Measurements from ENCODE around the gene PTPRM. TPM values are rescaled to one million over a fixed set of nuclear protein-coding genes. Genes with fewer than 3 reads are reported as not detected.

PTPRM gene
- total and polyA plus RNA-seq, 2 of the 4 experiments (the other 2 are of a cell fraction) = 28.3 to 51.2 TPM

- 60% methylated on average over 1 of the region's 4 CpGs; no CpG with 5 or more reads in 1 of the 2 experiments for WGBS, 2 experiments (ENCODE audit: extremely low coverage in 2 of 2, insufficient read length in 1 of 2)
These were observed 304.7 kb downstream of the PTPRM start for GRCh38 chr18:7871560-7872456.

More at GRCh38 chr18:7871560-7872456, 304.7 kb downstream of the PTPRM start:
- Histone ChIP-seq H3K79me1 (ENCODE audit: low read depth in 1 of 2, low read length in 2 of 2) (peaks cover 0 to 10% of the 10 kb centered on the region in 2 experiments; a peak in 1 of 4 replicates), H3K9me3 (ENCODE audit: control insufficient read depth, insufficient read depth, low read length) (no peaks in the 10 kb centered on the region; the same call in 1 of the 2 replicates), H3K4me3 (ENCODE audit: insufficient read depth, low read depth, low read length) (no peak overlapping the region), H3K56ac (ENCODE audit: extremely low read depth, insufficient read depth, low read length) (no peak overlapping the region), H2AK9ac (replicated peaks; ENCODE audit: low read depth, low read length, poor library complexity) (no peak overlapping the region), H3K27ac (ENCODE audit: insufficient read depth, low read length) (no peak overlapping the region), H3K27me3 (ENCODE audit: control insufficient read depth, insufficient read depth, low read length) (no peaks in the 10 kb centered on the region), H4K20me1 (ENCODE audit: insufficient read depth, low read length) (peaks cover 6% of the 10 kb centered on the region; the same call in 1 of the 2 replicates), H4K91ac (ENCODE audit: insufficient read depth, low read depth, low read length) (no peak overlapping the region), H3K4me2 (ENCODE audit: low read depth, low read length) (peak overlapping the region; percentile 63; the same call in 1 of the 2 replicates), H2BK120ac (ENCODE audit: low read depth, low read length) (no peak overlapping the region), H3K4me1 (ENCODE audit: control insufficient read depth, insufficient read depth, low read length) (peaks cover 7% of the 10 kb centered on the region), H3K18ac (ENCODE audit: low read depth, low read length) (no peak overlapping the region), H4K5ac (ENCODE audit: low read depth, low read length) (no peak overlapping the region), H3K36me3 (ENCODE audit: control insufficient read depth, insufficient read depth, low read length) (no peaks in the 10 kb centered on the region), H2BK20ac (ENCODE audit: low read depth, low read length) (no peak overlapping the region), H3K9me1 (ENCODE audit: insufficient read depth, low read length) (peaks cover 3% of the 10 kb centered on the region; the same call in 1 of the 2 replicates), H2BK5ac (ENCODE audit: low read depth, low read length, poor library complexity, severe bottlenecking) (no peak overlapping the region), H2AFZ (replicated peaks; ENCODE audit: low read length, poor library complexity) (no peak overlapping the region), H2BK15ac (ENCODE audit: low read depth, low read length) (no peak overlapping the region; the same call in 2 of the 3 replicates), H3K14ac (replicated peaks; ENCODE audit: low read depth, low read length) (no peak overlapping the region; the same call in 1 of the 2 replicates), H3K9ac (ENCODE audit: low read depth, low read length) (no peak overlapping the region), H2AK5ac (ENCODE audit: low read depth, low read length) (no peak overlapping the region), H3K23ac (ENCODE audit: low read depth, low read length) (no peak overlapping the region), H4K8ac (ENCODE audit: low read depth in 2 of 2, low read length in 2 of 2) (peak overlapping the region in 1 of 2 experiments; percentile 9; a peak in 1 of 4 replicates), H3K4ac (ENCODE audit: low read depth, low read length) (peak overlapping the region; percentile 21; the same call in 1 of the 2 replicates)
- ChIA-PET CTCF (no interaction called here), POLR2A (ENCODE audit: unreplicated experiment) (interaction anchor here (0.5 kb wide), 1 partner anchor 35 kb away, joined by 6 read pairs; no protein-coding TSS in a partner anchor)
- in situ Hi-C loops (cut with MboI; ENCODE audit: low sequenced_read_pairs) (no loop called here), intact Hi-C loops (cut with micrococcal nuclease) (no loop called here), dilution Hi-C loops (cut with HindIII; ENCODE audit: low sequenced_read_pairs, unreplicated experiment) (no loop called here)
- ATAC-seq (ENCODE audit: low read depth) (peak; percentile 61), DNase-seq (peak; percentile 17)
- TF ChIP-seq NFE2L2 (IDR thresholded peaks at IDR 0.05; ENCODE audit: low read depth, low read length) (no peak), CEBPB (IDR thresholded peaks at IDR 0.05; ENCODE audit: low read depth, low read length) (peak; percentile 73), MAFK (IDR thresholded peaks at IDR 0.05; ENCODE audit: low read depth, low read length) (peak; percentile 66), CHD1 (IDR thresholded peaks at IDR 0.05; ENCODE audit: low read depth, low read length) (no peak)
- BruUV-seq (replicated peaks) = no TSS peak
